OCI-LY1 (cell line): ENCODE measurements around the gene FBN2.

Source experiments
- H2AFZ ChIP-seq: fragments of 200-600 bp; sonication (generic), shearing (Covaris generic); 2 replicates; pipeline ENCODE4 v1.6.0; 2014; ENCODE audit warnings: antibody characterized with exemption, mild to moderate bottlenecking, low read length
- H3F3A ChIP-seq: fragments of 200-600 bp; sonication (generic), shearing (Covaris generic); 2 replicates; pipeline ENCODE4 v1.6.0; 2014; ENCODE audit warnings: mild to moderate bottlenecking, antibody characterized with exemption, low read length, moderate library complexity; ENCODE audit not compliant: insufficient read depth
- H3K27ac ChIP-seq: fragments of 200-600 bp; sonication (generic); 2 replicates; pipeline ENCODE4 v1.5.1; 2014; ENCODE audit warnings: low read length, mixed run types, mild to moderate bottlenecking, low read depth; ENCODE audit not compliant: poor library complexity, severe bottlenecking
- H3K27me3 ChIP-seq: fragments of 200-600 bp; sonication (generic); 2 replicates; pipeline ENCODE4 v1.6.0; 2014; ENCODE audit warnings: antibody characterized with exemption, mild to moderate bottlenecking, low read length, moderate library complexity; ENCODE audit not compliant: insufficient read depth
- H3K36me3 ChIP-seq: fragments of 200-600 bp; sonication (generic); 2 replicates; pipeline ENCODE4 v1.6.1; 2014; ENCODE audit warnings: mild to moderate bottlenecking, antibody characterized with exemption, low read length, moderate library complexity, mixed read lengths; ENCODE audit not compliant: insufficient read depth
- H3K4me1 ChIP-seq: fragments of 200-600 bp; sonication (generic); 2 replicates; pipeline ENCODE4 v1.5.1; 2014; ENCODE audit warnings: mild to moderate bottlenecking, low read length, moderate library complexity; ENCODE audit not compliant: insufficient read depth, severe bottlenecking
- H3K4me2 ChIP-seq: fragments of 200-600 bp; sonication (generic), shearing (Covaris generic); 2 replicates; pipeline ENCODE4 v1.6.1; 2014; ENCODE audit warnings: low read length
- H3K4me3 ChIP-seq: fragments of 200-600 bp; sonication (generic); 2 replicates; pipeline ENCODE4 v1.5.1; 2014; ENCODE audit warnings: low read length, low read depth, mild to moderate bottlenecking, mixed read lengths; ENCODE audit not compliant: poor library complexity, severe bottlenecking
- H3K79me2 ChIP-seq: fragments of 200-600 bp; shearing (Covaris generic); 2 replicates; pipeline ENCODE4 v1.6.1; 2016; ENCODE audit warnings: mixed run types, low read length, mixed read lengths; ENCODE audit not compliant: insufficient read depth
- H3K9ac ChIP-seq: fragments of 200-600 bp; sonication (generic), shearing (Covaris generic); 2 replicates; pipeline ENCODE4 v1.6.1; 2014; ENCODE audit warnings: mild to moderate bottlenecking, low read length, mixed read lengths
- H3K9me2 ChIP-seq: fragments of 200-600 bp; sonication (generic), shearing (Covaris generic); 2 replicates; pipeline ENCODE4 v1.6.1; 2014; ENCODE audit warnings: low read depth, mild to moderate bottlenecking, low read length, mixed read lengths
- H3K9me3 ChIP-seq: fragments of 200-600 bp; shearing (Covaris generic); 2 replicates; pipeline ENCODE4 v1.6.1; 2014; ENCODE audit warnings: low read length, mixed read lengths
- H4K20me1 ChIP-seq: fragments of 200-600 bp; sonication (generic), shearing (Covaris generic); 2 replicates; pipeline ENCODE4 v1.6.0; 2016; ENCODE audit warnings: mild to moderate bottlenecking, low read length; ENCODE audit not compliant: insufficient read depth
- CTCF ChIP-seq: fragments of 200-600 bp; sonication (generic), shearing (Covaris generic); IDR thresholded peaks from 2 replicates; pipeline ENCODE4 v1.5.1; 2017; ENCODE audit warnings: mild to moderate bottlenecking, antibody characterized with exemption, low read length, moderate library complexity, mixed read lengths
- EZH2 ChIP-seq: fragments of 200-600 bp; sonication (generic), shearing (Covaris generic); IDR thresholded peaks from 2 replicates; pipeline ENCODE4 v1.8.0; 2017; ENCODE audit warnings: borderline replicate concordance, mixed run types, mild to moderate bottlenecking, antibody characterized with exemption, low read length, moderate library complexity, mixed read lengths

Gene FBN2

DNA sequence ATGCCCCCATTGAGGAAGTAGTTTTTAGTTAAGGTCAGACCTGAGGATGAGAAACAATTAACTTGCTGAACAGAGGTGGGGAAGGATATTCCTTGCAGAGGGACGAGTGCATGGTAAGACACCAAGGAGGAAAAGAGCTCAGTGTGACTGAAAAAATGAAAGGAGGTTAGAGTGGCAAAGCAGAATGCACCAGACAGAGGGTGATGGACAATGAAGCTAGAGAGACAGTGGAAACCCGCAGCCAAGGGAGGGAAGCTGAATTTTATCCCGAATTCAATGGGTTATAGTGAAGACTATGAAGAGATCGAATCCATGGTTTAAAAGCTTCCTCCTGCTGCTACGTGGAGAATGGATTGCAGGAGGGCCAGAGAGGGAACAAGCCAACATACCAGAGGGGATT lies 206.8 kb downstream of the FBN2 start:
- no peaks in the 10 kb centered on the region for H3K9me3 ChIP-seq

GRCh38 chr5:128329386-128329939 lies 208.6 kb downstream of the FBN2 start:
- no peaks in the 10 kb centered on the region for H3F3A ChIP-seq
- no peak overlapping the region for H3K4me2 ChIP-seq
- no peaks in the 10 kb centered on the region for H3K27me3 ChIP-seq
- no peaks in the 10 kb centered on the region for H3K9me2 ChIP-seq
- H3K79me2 ChIP-seq = no peaks in the 10 kb centered on the region
- H2AFZ ChIP-seq = no peak overlapping the region
- no peaks in the 10 kb centered on the region for H3K4me1 ChIP-seq
- no peak overlapping the region for H3K9ac ChIP-seq
- H3K36me3 ChIP-seq = no peaks in the 10 kb centered on the region
- no peaks in the 10 kb centered on the region for H3K9me3 ChIP-seq
- no peak overlapping the region for H3K27ac ChIP-seq
- H4K20me1 ChIP-seq = no peaks in the 10 kb centered on the region
- TF ChIP-seq CTCF (no peak), EZH2 (no peak)
- no peak overlapping the region for H3K4me3 ChIP-seq

More for the DNA sequence above, 206.8 kb downstream of the FBN2 start:
- Histone ChIP-seq H2AFZ (no peak overlapping the region), H3K9me2 (no peaks in the 10 kb centered on the region), H4K20me1 (no peaks in the 10 kb centered on the region), H3K9ac (no peak overlapping the region), H3K27ac (no peak overlapping the region), H3K79me2 (no peaks in the 10 kb centered on the region), H3K36me3 (no peaks in the 10 kb centered on the region), H3K4me2 (no peak overlapping the region), H3K4me1 (no peaks in the 10 kb centered on the region), H3K4me3 (no peak overlapping the region), H3F3A (no peaks in the 10 kb centered on the region), H3K27me3 (no peaks in the 10 kb centered on the region)
- TF ChIP-seq EZH2 (no peak), CTCF (no peak)

- Histone ChIP-seq H3K36me3 (no peaks in the 10 kb centered on the region), H3K9me2 (no peaks in the 10 kb centered on the region), H3K9ac (no peak overlapping the region), H3K4me3 (no peak overlapping the region), H3K27ac (no peak overlapping the region), H3K27me3 (no peaks in the 10 kb centered on the region), H3K9me3 (no peaks in the 10 kb centered on the region), H3K79me2 (no peaks in the 10 kb centered on the region), H3F3A (no peaks in the 10 kb centered on the region), H3K4me1 (no peaks in the 10 kb centered on the region), H2AFZ (no peak overlapping the region), H4K20me1 (no peaks in the 10 kb centered on the region), H3K4me2 (no peak overlapping the region)
- no peak for TF ChIP-seq EZH2
- no peak for TF ChIP-seq CTCF
Measured at GRCh38 chr5:128328446-128328845, 209.6 kb downstream of the FBN2 start.
